ENCODE measurements around the gene LRRC3. TPM values are rescaled to one million over a fixed set of nuclear protein-coding genes. Genes with fewer than 3 reads are reported as not detected.

Gene LRRC3
- total and polyA plus RNA-seq, 2 of the 8 experiments (the other 6 are each of a cell fraction or from before 2014, with no cell fraction given), result 3.1 to 5.4 TPM

DNA sequence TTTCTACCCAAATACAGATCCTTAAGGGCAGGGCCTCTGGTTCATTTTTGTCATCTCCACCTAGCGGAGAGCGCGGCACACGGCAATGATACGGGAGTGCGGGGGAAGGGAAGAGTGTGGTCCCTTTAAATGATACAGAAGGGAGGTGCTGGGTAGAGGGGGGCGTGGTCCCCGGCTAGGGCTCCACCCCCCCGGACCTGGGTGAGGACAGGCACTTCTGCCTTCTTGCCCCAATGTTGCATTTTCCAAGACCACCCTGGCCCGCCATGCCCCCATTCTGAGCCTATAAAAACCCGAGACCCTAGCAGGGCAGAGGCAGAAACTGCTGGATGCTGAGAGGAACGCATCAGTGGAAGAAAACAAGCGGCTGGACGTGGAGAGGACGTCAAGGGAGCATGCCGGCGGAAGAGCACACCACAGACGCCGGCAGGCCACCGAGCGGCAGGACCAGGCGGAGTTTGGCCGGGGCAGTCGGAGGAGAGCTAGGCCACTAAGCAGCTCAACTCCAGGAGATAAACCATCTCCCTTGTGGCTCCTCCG lies 30.0 kb downstream of the LRRC3 start (continued):
- no peak for TF ChIP-seq HDAC6 (IDR thresholded peaks at IDR 0.05; ENCODE audit: low read depth, low read length)
- peak; percentile 40 to 77; a peak in 2 of 4 replicates for TF ChIP-seq SIN3A (conservative IDR thresholded peaks at IDR 0.05 in 1 of 2, IDR thresholded peaks at IDR 0.05 in 1 of 2; ENCODE audit: low read depth in 1 of 2, low read length in 2 of 2)
- no peak for TF ChIP-seq NANOG (IDR thresholded peaks at IDR 0.05; ENCODE audit: insufficient read depth, low read depth, low read length, poor library complexity, severe bottlenecking)
- TF ChIP-seq EGR1 (IDR thresholded peaks at IDR 0.05; ENCODE audit: borderline replicate concordance, low read depth, low read length), result no peak; the same call in 1 of the 2 replicates
- peak; percentile 21 for TF ChIP-seq KDM4A (IDR thresholded peaks at IDR 0.05; ENCODE audit: low read depth, low read length, severe bottlenecking)
- no peak for TF ChIP-seq YY1 (IDR thresholded peaks at IDR 0.05; ENCODE audit: low read depth, low read length)
- TF ChIP-seq USF2 (IDR thresholded peaks at IDR 0.05; ENCODE audit: low read length), result no peak
- TF ChIP-seq SP4 (IDR thresholded peaks at IDR 0.05; ENCODE audit: low read length), result peak; percentile 90
- no peak for TF ChIP-seq RNF2 (IDR thresholded peaks at IDR 0.05; ENCODE audit: borderline replicate concordance, low read depth, low read length, missing control alignments, poor library complexity, severe bottlenecking)
- peak; percentile 58 for TF ChIP-seq MAX (IDR thresholded peaks at IDR 0.05)

Data from H1 (cell line).